K562 (cell line): ENCODE data around the gene FOXI1. TPM values are rescaled to one million over a fixed set of nuclear protein-coding genes. Genes with fewer than 3 reads are reported as not detected.

Source experiments
- ATAC-seq: fragments of 200-7000 bp; cut with Tn5 transposase; 3 replicates; pipeline ENCODE4 v1.9.1; 2020; ENCODE audit warnings: moderate library complexity
- BruUV-seq: library from RNA; stranded (reverse); fragments of 400-500 nt; replicated peaks from 2 replicates; lab custom pipeline; 2021; lab: Mats Ljungman, UMichigan
- CTCF ChIA-PET: fragments of 300-600 bp; formaldehyde crosslinking; extraction: SDS; loops from one replicate; lab custom pipeline; 2021; ENCODE audit warnings: low intra/inter-chr PET ratio; lab: Yijun Ruan, JAX
- POLR2A ChIA-PET: fragments of 300-600, 350-650 bp; sonication (Branson Sonifier 250); formaldehyde crosslinking; extraction: SDS; loops from one replicate; lab custom pipeline; 2021; ENCODE audit warnings: antibody characterized with exemption, inconsistent platforms; lab: Yijun Ruan, JAX
- DNase-seq, 4 experiments: peaks; one replicate each; pipeline versions ENCODE4 v3.0.0 to v3.0.0-alpha.2; 2011 to 2018; ENCODE audit warnings: low spot score in 3 of 4, mixed read lengths in 3 of 4; ENCODE audit errors: extremely low read depth in 1 of 4
- FAIRE-seq: peaks from 2 replicates; lab custom pipeline; 2011; peaks lifted over from hg19 to GRCh38; lab: Jason Lieb, UNC
- H2AFZ ChIP-seq: 2 replicates; pipeline ENCODE4 v1.6.0; 2011; ENCODE audit warnings: low read depth, low read length, control low read depth, inconsistent platforms
- H3K27ac ChIP-seq: fragments of 200-600 bp; 3 replicates; pipeline ENCODE4 v1.8.0; 2011; ENCODE audit warnings: low read depth, mild to moderate bottlenecking, control low read depth, inconsistent platforms, low read length, moderate library complexity, mixed read lengths; ENCODE audit errors: extremely low read depth
- H3K27me3 ChIP-seq, 2 experiments: fragments of 300-600 bp in 1 of 2; 2 replicates in 1 of 2; 3 replicates in 1 of 2; pipeline versions ENCODE4 v1.6.0 to v1.8.0; 2011; ENCODE audit warnings: inconsistent platforms in 2 of 2, low read length in 2 of 2, mild to moderate bottlenecking in 1 of 2, mixed read lengths in 1 of 2, moderate library complexity in 1 of 2; ENCODE audit not compliant: control insufficient read depth in 2 of 2, insufficient read depth in 2 of 2
- H3K36me3 ChIP-seq: fragments of 300-600 bp; 3 replicates; pipeline ENCODE4 v1.8.0; 2011; ENCODE audit warnings: mild to moderate bottlenecking, low read length, inconsistent platforms; ENCODE audit not compliant: control insufficient read depth, insufficient read depth
- H3K4me1 ChIP-seq, 2 experiments: fragments of 200-600 bp in 1 of 2; replicated peaks in 1 of 2; 2 replicates in 1 of 2; 3 replicates in 1 of 2; pipeline versions ENCODE4 v1.5.1 to v1.8.0; 2011; ENCODE audit warnings: inconsistent platforms in 2 of 2, low read length in 2 of 2, mild to moderate bottlenecking in 1 of 2, mixed read lengths in 1 of 2, moderate library complexity in 1 of 2; ENCODE audit not compliant: control insufficient read depth in 2 of 2, insufficient read depth in 2 of 2
- H3K4me2 ChIP-seq: 2 replicates; pipeline ENCODE4 v1.6.1; 2011; ENCODE audit warnings: low read length, control low read depth, inconsistent platforms, mixed read lengths; ENCODE audit not compliant: insufficient read depth
- H3K4me3 ChIP-seq: fragments of 200-600 bp; sonication (generic), shearing (Covaris generic); 2 replicates; pipeline ENCODE4 v1.5.1; 2016; ENCODE audit warnings: control low read depth, inconsistent platforms
- H3K79me2 ChIP-seq: fragments of 200-600 bp; 3 replicates; pipeline ENCODE4 v1.8.0; 2011; ENCODE audit warnings: low read length, inconsistent platforms; ENCODE audit not compliant: control insufficient read depth, insufficient read depth
- H3K9ac ChIP-seq, 2 experiments: 2 replicates each; pipeline versions ENCODE4 v1.6.0 to v1.6.1; 2011; ENCODE audit warnings: low read depth in 2 of 2, low read length in 2 of 2, control low read depth in 1 of 2, inconsistent platforms in 1 of 2, mild to moderate bottlenecking in 1 of 2, mixed read lengths in 1 of 2; ENCODE audit not compliant: insufficient read depth in 1 of 2
- H3K9me1 ChIP-seq: one replicate; pipeline ENCODE4 v1.6.0; 2011; ENCODE audit warnings: inconsistent platforms, mild to moderate bottlenecking, low read length, moderate library complexity; ENCODE audit not compliant: control insufficient read depth, insufficient read depth
- H3K9me3 ChIP-seq: replicated peaks from 2 replicates; pipeline ENCODE4 v1.5.1; 2011; ENCODE audit warnings: low read depth, low read length, inconsistent platforms; ENCODE audit not compliant: control insufficient read depth, insufficient read depth
- H4K20me1 ChIP-seq: replicated peaks from 2 replicates; pipeline ENCODE4 v1.6.1; 2011; ENCODE audit warnings: low read length, inconsistent platforms, mixed read lengths; ENCODE audit not compliant: control insufficient read depth, insufficient read depth
- WGBS: fragments of 100-300 bp; shearing (Covaris generic); methylation state at CpG from one replicate; pipeline ENCODE4 v1.1.6; 2016; ENCODE audit warnings: low coverage, mixed read lengths; ENCODE audit not compliant: insufficient coverage; ENCODE audit errors: missing lambda C conversion rate; 5-methylcytosine and 5-hydroxymethylcytosine counted together
- in situ Hi-C: fragments of 300-500 bp; cut with MboI; formaldehyde crosslinking; loops from 4 replicates; pipeline ENCODE4 v1.15.0; 2018; ENCODE audit warnings: inconsistent platforms, mixed read lengths
- intact Hi-C: fragments of 100-400 bp; cut with micrococcal nuclease; formaldehyde crosslinking; loops from 2 replicates; pipeline ENCODE4 v1.14.2; 2022
- polyA plus RNA-seq, 8 experiments: library from polyadenylated mRNA; depleted of rRNA in 4 of 8; stranded (reverse) in 5 of 8; unstranded in 3 of 8; fragments of >200 nt; fragmentation: Nextera tagmentation in 2 of 8; fragmentation: Illumina TruSeq in 1 of 8; extraction: Ambion mirVana in 2 of 8; extraction: Trizol in 1 of 8; gene quantifications; 2 replicates each; pipeline versions ENCODE4 v1.2.1 to v1.2.3, GENCODE V29; 2011 to 2014; ENCODE audit warnings: inconsistent platforms in 1 of 8, missing spikeins in 1 of 8
- total RNA-seq, 7 experiments: library from RNA; depleted of rRNA in 6 of 7; stranded (reverse); fragments of >200 nt in 6 of 7; fragmentation: Illumina TruSeq in 2 of 7; extraction: Trizol in 2 of 7; gene quantifications; 2 replicates each; pipeline versions ENCODE4 v1.2.1 to v1.2.3, GENCODE V29; 2011 to 2021; ENCODE audit warnings: low replicate concordance in 1 of 7
- TF ChIP-seq, protein P1 (sequence below): fragments of 450-650 bp; formaldehyde crosslinking; IDR thresholded peaks from 2 replicates; pipeline ENCODE4 v1.4.0; 2020; ENCODE audit warnings: mild to moderate bottlenecking, moderate library complexity
- TF ChIP-seq, protein P2 (sequence below), 2 experiments: fragments of 450-650 bp; formaldehyde crosslinking in 1 of 2; IDR thresholded peaks; 2 replicates each; pipeline versions ENCODE4 v1.4.0 to v1.6.1; 2014 to 2020; ENCODE audit warnings: mild to moderate bottlenecking in 2 of 2, borderline replicate concordance in 1 of 2, low read depth in 1 of 2

The FOXI1 gene
- total and polyA plus RNA-seq, 9 of the 15 experiments (the other 6 are each of a cell fraction or from before 2014, with no cell fraction given): not detected

DNA sequence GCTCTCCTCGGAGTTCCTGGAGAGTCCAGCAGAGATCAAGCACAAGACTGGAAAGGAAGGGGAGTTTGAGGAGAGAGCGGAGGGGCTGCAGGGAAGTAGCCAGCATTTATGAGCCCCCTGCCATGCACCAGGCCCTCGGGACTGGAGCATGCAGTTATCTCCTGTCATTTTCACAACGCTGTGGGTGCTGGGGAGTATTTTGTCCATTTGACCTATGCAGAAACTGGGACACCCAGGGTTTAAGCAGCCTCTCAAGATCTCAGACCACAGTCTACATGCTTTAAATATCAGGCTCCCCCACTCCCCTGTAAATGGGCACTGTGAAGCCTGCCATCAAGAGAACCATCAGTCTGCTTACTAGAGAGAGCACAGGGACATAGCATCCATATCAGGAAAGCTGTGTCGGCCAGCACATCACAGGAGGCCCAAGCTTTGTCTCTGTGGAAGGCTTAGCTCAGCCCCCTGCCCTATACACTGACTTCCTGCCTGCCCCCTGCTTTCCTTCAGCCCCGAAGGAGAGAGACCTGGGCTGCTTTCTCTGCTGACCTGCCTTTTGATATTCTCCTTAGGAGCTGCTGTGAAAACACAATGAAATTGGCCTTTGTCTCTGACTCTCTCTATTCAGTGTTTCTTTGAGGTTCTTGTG, 7.3 kb downstream of the FOXI1 start:
- intact Hi-C loops: no loop called here
- H3K9me3 ChIP-seq: no peaks in the 10 kb centered on the region
- CTCF ChIA-PET: no interaction called here

More for the DNA sequence above, 7.3 kb downstream of the FOXI1 start:
- Histone ChIP-seq H3K4me2 (no peak overlapping the region), H3K79me2 (no peaks in the 10 kb centered on the region), H3K9me1 (no peaks in the 10 kb centered on the region), H4K20me1 (peaks cover 9% of the 10 kb centered on the region; the same call in 1 of the 2 replicates), H3K4me1 (no peaks in the 10 kb centered on the region), H3K36me3 (no peaks in the 10 kb centered on the region), H3K27me3 (peaks cover 0 to 24% of the 10 kb centered on the region in 2 experiments; a peak in 3 of 5 replicates), H2AFZ (no peak overlapping the region), H3K27ac (no peak overlapping the region), H3K4me3 (no peak overlapping the region), H3K9ac (no peak overlapping the region)
- ATAC-seq: no peak
- no peak for DNase-seq
- 3% methylated on average over 6 of the region's 6 CpGs for WGBS
- BruUV-seq: no TSS peak
- POLR2A ChIA-PET: no interaction called here
- TF ChIP-seq, protein P1, sequence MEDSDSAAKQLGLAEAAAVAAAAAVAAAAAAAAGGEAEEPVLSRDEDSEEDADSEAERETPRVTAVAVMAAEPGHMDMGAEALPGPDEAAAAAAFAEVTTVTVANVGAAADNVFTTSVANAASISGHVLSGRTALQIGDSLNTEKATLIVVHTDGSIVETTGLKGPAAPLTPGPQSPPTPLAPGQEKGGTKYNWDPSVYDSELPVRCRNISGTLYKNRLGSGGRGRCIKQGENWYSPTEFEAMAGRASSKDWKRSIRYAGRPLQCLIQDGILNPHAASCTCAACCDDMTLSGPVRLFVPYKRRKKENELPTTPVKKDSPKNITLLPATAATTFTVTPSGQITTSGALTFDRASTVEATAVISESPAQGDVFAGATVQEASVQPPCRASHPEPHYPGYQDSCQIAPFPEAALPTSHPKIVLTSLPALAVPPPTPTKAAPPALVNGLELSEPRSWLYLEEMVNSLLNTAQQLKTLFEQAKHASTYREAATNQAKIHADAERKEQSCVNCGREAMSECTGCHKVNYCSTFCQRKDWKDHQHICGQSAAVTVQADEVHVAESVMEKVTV (CRISPR knock-in tag): no peak
- TF ChIP-seq, protein P2, sequence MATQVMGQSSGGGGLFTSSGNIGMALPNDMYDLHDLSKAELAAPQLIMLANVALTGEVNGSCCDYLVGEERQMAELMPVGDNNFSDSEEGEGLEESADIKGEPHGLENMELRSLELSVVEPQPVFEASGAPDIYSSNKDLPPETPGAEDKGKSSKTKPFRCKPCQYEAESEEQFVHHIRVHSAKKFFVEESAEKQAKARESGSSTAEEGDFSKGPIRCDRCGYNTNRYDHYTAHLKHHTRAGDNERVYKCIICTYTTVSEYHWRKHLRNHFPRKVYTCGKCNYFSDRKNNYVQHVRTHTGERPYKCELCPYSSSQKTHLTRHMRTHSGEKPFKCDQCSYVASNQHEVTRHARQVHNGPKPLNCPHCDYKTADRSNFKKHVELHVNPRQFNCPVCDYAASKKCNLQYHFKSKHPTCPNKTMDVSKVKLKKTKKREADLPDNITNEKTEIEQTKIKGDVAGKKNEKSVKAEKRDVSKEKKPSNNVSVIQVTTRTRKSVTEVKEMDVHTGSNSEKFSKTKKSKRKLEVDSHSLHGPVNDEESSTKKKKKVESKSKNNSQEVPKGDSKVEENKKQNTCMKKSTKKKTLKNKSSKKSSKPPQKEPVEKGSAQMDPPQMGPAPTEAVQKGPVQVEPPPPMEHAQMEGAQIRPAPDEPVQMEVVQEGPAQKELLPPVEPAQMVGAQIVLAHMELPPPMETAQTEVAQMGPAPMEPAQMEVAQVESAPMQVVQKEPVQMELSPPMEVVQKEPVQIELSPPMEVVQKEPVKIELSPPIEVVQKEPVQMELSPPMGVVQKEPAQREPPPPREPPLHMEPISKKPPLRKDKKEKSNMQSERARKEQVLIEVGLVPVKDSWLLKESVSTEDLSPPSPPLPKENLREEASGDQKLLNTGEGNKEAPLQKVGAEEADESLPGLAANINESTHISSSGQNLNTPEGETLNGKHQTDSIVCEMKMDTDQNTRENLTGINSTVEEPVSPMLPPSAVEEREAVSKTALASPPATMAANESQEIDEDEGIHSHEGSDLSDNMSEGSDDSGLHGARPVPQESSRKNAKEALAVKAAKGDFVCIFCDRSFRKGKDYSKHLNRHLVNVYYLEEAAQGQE (IDR thresholded peaks at IDR 0.05; ENCODE audit: borderline replicate concordance): no peak
- TF ChIP-seq, protein P2 (CRISPR knock-in tag; IDR thresholded peaks at IDR 0.05; ENCODE audit: low read depth): no peak
- no peak for FAIRE-seq
- in situ Hi-C loops: no loop called here
